Suprapubic skin (tissue), 4 donors: ENCODE results near the gene AP1G2. TPM values are rescaled to one million over a fixed set of nuclear protein-coding genes. Genes with fewer than 3 reads are reported as not detected.
"Not testable (repeated sequence)": the region's sequence is repeated elsewhere in the genome, so short reads cannot be mapped to it uniquely, and the experiment has no call there.

Experiments
- DNase-seq, 2 donors: peaks; one replicate each; pipeline ENCODE4 v3.0.0-alpha.2; 2019; ENCODE audit warnings: low spot score in 2 of 2
- H3K27ac ChIP-seq: fragments of 200-600 bp; sonication (generic); one replicate; pipeline ENCODE4 v1.5.1; 2019
- H3K27me3 ChIP-seq: fragments of 200-600 bp; sonication (generic); one replicate; pipeline ENCODE4 v1.5.1; 2019
- H3K36me3 ChIP-seq: fragments of 200-600 bp; sonication (generic); one replicate; pipeline ENCODE4 v1.5.1; 2019
- H3K4me1 ChIP-seq: fragments of 200-600 bp; sonication (generic); one replicate; pipeline ENCODE4 v1.5.1; 2019
- H3K4me3 ChIP-seq: fragments of 200-600 bp; sonication (generic); one replicate; pipeline ENCODE4 v1.5.1; 2019; ENCODE audit warnings: mild to moderate bottlenecking
- H3K9me3 ChIP-seq: fragments of 200-600 bp; sonication (generic); one replicate; pipeline ENCODE4 v1.5.1; 2019
- EP300 ChIP-seq: sonication (generic); formaldehyde crosslinking; IDR thresholded peaks from one replicate; pipeline ENCODE4 v1.6.1; 2017; ENCODE audit warnings: antibody characterized with exemption
- POLR2A ChIP-seq, 2 donors: fragments of 450-650 bp; IDR thresholded peaks; one replicate each; pipeline ENCODE4 v1.6.1; 2017; ENCODE audit warnings: antibody characterized with exemption in 2 of 2, mild to moderate bottlenecking in 2 of 2, moderate library complexity in 2 of 2
- POLR2AphosphoS5 ChIP-seq, 3 donors: sonication (generic); formaldehyde crosslinking; IDR thresholded peaks; one replicate each; pipeline ENCODE4 v1.6.1; 2017; ENCODE audit warnings: antibody characterized with exemption in 3 of 3
- WGBS: methylation state at CpG from one replicate; pipeline ENCODE4 v1.1.5; 2018; 5-methylcytosine and 5-hydroxymethylcytosine counted together
- total RNA-seq, 4 donors: library from RNA; depleted of rRNA; stranded (reverse); fragments of >200 nt; gene quantifications; one replicate each; pipeline ENCODE4 v1.1.0, GENCODE V29; 2016
- TF ChIP-seq, protein P1 (sequence below), 2 donors: fragments of 200-600 bp in 1 of 2; fragments of 450-650 bp in 1 of 2; sonication (generic) in 1 of 2; IDR thresholded peaks; one replicate each; pipeline ENCODE4 v1.5.1; 2016 to 2019; ENCODE audit warnings: antibody characterized with exemption in 2 of 2, mild to moderate bottlenecking in 1 of 2, moderate library complexity in 1 of 2

The AP1G2 gene
- total RNA-seq, 4 donors from 2014 or later = 117 to 415 (median 150) TPM

DNA sequence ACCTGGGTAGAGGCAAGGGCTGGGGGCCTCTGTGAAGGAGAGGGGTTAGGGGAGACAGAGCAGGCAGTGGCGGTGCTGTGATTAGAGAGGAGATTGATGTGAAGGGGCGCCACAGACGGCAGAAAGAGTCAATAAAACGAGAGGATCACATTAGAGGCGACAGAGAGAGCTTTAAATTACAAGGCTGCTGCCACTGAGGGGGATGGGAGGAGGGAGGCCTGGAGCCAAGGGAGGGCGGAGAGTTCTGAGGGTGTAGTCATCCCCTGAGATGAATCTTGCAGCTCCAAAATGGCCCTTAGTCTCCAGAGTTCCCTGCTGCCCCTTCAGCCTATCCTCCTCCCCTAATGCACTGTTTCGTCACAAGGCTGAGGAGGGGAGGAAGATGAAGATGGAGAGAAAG, 28.8 kb downstream of the AP1G2 start:
- TF ChIP-seq POLR2AphosphoS5 (IDR thresholded peaks at IDR 0.05) (no peak), POLR2A (IDR thresholded peaks at IDR 0.05) (no peak), EP300 (no peak)
- TF ChIP-seq, protein P1, sequence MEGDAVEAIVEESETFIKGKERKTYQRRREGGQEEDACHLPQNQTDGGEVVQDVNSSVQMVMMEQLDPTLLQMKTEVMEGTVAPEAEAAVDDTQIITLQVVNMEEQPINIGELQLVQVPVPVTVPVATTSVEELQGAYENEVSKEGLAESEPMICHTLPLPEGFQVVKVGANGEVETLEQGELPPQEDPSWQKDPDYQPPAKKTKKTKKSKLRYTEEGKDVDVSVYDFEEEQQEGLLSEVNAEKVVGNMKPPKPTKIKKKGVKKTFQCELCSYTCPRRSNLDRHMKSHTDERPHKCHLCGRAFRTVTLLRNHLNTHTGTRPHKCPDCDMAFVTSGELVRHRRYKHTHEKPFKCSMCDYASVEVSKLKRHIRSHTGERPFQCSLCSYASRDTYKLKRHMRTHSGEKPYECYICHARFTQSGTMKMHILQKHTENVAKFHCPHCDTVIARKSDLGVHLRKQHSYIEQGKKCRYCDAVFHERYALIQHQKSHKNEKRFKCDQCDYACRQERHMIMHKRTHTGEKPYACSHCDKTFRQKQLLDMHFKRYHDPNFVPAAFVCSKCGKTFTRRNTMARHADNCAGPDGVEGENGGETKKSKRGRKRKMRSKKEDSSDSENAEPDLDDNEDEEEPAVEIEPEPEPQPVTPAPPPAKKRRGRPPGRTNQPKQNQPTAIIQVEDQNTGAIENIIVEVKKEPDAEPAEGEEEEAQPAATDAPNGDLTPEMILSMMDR (IDR thresholded peaks at IDR 0.05) = no peak
- H3K27me3 ChIP-seq = no peaks in the 10 kb centered on the region

DNA sequence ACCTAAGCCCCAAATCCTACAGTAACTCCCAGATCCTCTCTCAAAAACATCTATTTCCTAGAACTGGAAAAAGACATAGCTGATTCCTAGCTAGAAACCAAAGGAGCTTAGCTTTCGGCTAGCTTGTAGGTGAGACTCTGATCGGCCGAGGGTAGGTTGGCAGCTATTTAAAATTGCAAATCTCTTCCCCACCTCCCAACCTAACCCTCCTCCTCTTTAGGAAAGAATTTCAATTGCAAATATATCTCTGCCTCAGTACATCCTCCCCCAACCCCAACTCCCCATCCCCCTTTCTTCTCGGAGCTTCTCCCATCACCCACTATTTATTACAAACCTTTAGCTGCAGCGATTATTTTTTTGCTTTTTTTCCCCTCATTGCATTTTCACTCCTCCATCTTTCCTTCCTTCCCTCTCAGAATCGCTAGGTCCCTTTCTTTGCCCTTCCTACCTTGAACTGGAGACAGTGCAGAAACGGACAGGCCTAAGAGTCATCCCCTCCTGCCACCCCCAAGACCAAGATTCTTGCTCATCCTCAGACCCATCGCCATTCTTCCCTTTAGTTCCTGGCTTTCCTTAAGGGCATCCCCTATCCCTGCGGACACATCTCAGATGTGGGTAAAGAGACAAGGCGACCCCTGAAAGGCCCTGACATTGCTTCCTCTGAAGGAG, 29.4 kb downstream of the AP1G2 start:
- peaks cover 2% of the 10 kb centered on the region for H3K4me1 ChIP-seq
- H3K27ac ChIP-seq = no peak overlapping the region
- H3K4me3 ChIP-seq = no peak overlapping the region
- no peaks in the 10 kb centered on the region for H3K27me3 ChIP-seq
- TF ChIP-seq POLR2AphosphoS5 (IDR thresholded peaks at IDR 0.05) (no peak), POLR2A (IDR thresholded peaks at IDR 0.05) (no peak), EP300 (no peak)
- TF ChIP-seq, protein P1 (IDR thresholded peaks at IDR 0.05) = no peak
- no peaks in the 10 kb centered on the region for H3K36me3 ChIP-seq
- no peak for DNase-seq
- WGBS = 55% methylated on average over 10 of the region's 10 CpGs
- no peaks in the 10 kb centered on the region for H3K9me3 ChIP-seq

More for the DNA sequence above, 28.8 kb downstream of the AP1G2 start:
- Histone ChIP-seq H3K36me3 (no peaks in the 10 kb centered on the region), H3K27ac (no peak overlapping the region), H3K4me1 (peaks cover 2% of the 10 kb centered on the region), H3K9me3 (no peaks in the 10 kb centered on the region), H3K4me3 (no peak overlapping the region)
- DNase-seq = no peak
- WGBS = 38% methylated on average over 7 of the region's 7 CpGs

DNA sequence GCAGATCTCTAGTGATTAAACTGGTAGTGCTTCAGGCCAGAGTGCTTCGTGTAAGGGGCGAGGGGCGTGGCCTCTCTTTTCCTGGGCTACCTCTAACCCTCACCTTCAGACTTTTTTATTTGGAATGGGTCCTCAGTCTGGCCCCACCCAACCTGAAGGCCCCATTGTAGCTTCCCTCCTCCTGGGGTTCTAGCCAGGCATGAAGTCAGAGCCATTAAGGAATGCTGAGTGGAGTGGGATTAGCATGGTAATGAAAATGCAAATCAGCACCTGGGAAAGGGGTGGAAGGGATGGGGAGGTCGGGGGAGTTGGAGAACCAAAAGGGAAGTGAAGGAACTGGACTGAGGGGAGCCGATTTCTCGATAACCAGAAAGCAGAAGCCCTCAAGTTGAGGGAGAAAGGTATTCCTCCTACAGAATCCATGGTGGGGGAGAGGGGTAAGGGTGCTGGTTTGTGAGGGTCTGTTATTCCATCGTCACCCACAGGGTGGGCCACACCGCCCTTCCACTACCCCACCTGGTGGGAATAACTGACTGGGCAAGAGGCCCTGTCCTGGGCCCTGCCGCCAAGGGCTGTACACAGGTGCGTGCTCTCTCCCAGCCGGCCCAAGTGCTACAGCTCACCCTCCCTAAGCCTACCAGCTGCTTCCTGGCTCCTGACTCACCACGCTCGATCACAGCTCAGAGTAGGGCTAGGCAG, 30.1 kb downstream of the AP1G2 start:
- no peaks in the 10 kb centered on the region for H3K27me3 ChIP-seq
- H3K36me3 ChIP-seq = no peaks in the 10 kb centered on the region
- TF ChIP-seq, protein P1 (IDR thresholded peaks at IDR 0.05) = no peak
- TF ChIP-seq POLR2AphosphoS5 (IDR thresholded peaks at IDR 0.05) = no peak
- TF ChIP-seq POLR2A (IDR thresholded peaks at IDR 0.05) = no peak
- no peak for TF ChIP-seq EP300
- H3K9me3 ChIP-seq = no peaks in the 10 kb centered on the region
- WGBS = 62% methylated on average over 13 of the region's 13 CpGs
- H3K27ac ChIP-seq = no peak overlapping the region
- H3K4me1 ChIP-seq = peaks cover 2% of the 10 kb centered on the region
- H3K4me3 ChIP-seq = no peak overlapping the region
- DNase-seq = no peak

DNA sequence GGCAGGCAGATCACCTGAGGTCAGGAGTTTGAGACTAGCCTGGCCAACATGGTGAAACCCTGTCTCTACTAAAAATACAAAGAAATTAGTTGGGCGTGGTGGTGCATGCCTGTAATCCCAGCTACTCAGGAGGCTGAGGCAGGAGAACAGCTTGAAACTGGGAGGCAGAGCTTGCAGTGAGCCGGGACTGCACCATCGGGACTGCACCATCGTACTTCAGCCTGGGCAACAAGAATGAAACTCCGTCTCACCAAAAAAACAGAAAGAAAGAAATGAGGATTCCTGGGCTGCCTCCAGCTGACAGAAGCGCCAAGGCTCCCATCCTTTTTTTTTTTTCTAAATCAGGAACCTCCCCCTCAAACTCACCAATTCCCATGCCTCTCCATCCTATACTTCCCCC, 30.7 kb downstream of the AP1G2 start:
- H3K4me1 ChIP-seq, H3K4me3 ChIP-seq, H3K9me3 ChIP-seq, H3K27ac ChIP-seq, H3K36me3 ChIP-seq, DNase-seq, H3K27me3 ChIP-seq: not testable (repeated sequence)
- 79% methylated on average over 6 of the region's 6 CpGs for WGBS

DNA sequence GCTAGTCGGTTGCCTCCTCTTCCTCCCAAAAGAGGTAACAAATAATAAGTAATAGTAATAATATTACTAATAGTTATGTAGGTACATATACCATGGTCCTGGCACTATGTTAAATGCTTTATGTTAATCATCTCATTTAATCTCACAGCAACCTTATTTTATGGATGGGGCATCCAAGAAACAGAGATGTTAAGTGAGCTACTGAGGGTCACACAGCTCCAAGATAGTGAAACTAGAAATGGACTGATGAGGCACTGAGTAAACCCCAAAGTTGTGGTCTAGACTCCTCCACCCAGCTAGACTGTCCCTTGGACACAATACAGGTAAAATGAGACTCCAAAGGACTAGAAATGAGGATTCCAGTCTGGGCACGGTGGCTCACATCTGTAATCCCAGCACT, 31.1 kb downstream of the AP1G2 start:
- no peak for DNase-seq
- TF ChIP-seq POLR2A (IDR thresholded peaks at IDR 0.05) (no peak), EP300 (no peak), POLR2AphosphoS5 (IDR thresholded peaks at IDR 0.05) (no peak)
- TF ChIP-seq, protein P1 (IDR thresholded peaks at IDR 0.05) = no peak
- H3K9me3 ChIP-seq = no peaks in the 10 kb centered on the region
- 92% methylated on average over 2 of the region's 2 CpGs for WGBS
- H3K27me3 ChIP-seq = no peaks in the 10 kb centered on the region
- H3K36me3 ChIP-seq = no peaks in the 10 kb centered on the region
- no peak overlapping the region for H3K27ac ChIP-seq
- peaks cover 2% of the 10 kb centered on the region for H3K4me1 ChIP-seq
- no peak overlapping the region for H3K4me3 ChIP-seq
